ENCODE measurements around the gene PCDHGB3. TPM values are rescaled to one million over a fixed set of nuclear protein-coding genes. Genes with fewer than 3 reads are reported as not detected.
"Not testable (repeated sequence)": the region's sequence is repeated elsewhere in the genome, so short reads cannot be mapped to it uniquely, and the experiment has no call there.

PCDHGB3 gene
- total RNA-seq = 7.3 TPM
- polyA plus RNA-seq = 1.4 TPM

DNA sequence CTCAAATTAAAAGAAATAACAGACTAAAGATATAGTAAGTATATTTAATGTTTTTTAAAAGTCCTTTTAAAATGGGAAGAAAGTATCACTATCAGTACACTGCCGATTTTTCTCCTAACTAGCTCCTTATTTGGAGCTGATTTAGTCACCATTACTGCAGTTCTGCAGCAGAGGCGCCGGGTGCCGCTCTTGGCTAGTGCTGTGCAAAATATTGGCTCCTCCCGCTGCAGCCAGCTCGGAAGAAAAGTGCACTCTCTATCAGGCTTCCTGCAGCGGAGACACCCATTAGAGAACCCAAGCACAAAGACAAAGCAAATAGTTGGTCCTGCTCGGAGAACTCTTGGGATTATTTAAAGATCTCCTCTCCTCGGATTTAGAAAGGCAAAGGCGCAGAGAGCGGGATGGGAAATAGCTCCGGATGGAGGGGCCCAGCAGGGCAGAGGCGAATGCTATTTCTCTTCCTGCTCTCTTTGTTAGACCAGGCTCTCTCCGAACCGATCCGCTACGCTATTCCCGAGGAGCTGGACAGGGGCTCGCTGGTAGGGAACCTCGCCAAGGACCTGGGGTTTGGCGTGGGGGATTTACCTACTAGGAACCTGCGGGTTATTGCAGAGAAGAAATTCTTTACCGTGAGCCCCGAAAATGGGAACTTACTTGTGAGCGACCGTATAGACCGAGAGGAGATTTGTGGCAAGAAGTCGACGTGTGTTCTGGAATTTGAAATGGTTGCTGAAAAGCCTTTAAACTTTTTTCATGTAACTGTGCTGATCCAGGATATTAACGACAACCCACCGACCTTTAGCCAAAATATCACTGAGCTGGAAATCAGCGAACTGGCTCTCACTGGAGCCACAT is at the start of gene PCDHGB3:
Gene PCDHGB3, plus strand, starts transcription at position 249 of the 855 bp plus-strand sequence. Its CDS starts 153 bp downstream, at position 402.
- DNase-seq (ENCODE audit: extremely low spot score) = no peak
- 17% methylated on average over 32 of the region's 32 CpGs for WGBS
- H3K4me1 ChIP-seq (ENCODE audit: insufficient read depth) = no peaks in the 10 kb centered on the region
- no peak within 1 kb of the TSS for H3K4me3 ChIP-seq (ENCODE audit: low read depth, low read length)
- no peak within 1 kb of the TSS for H3K27ac ChIP-seq (ENCODE audit: low read depth)
- H3K36me3 ChIP-seq (ENCODE audit: insufficient read depth) = no peaks in the 10 kb centered on the region

DNA sequence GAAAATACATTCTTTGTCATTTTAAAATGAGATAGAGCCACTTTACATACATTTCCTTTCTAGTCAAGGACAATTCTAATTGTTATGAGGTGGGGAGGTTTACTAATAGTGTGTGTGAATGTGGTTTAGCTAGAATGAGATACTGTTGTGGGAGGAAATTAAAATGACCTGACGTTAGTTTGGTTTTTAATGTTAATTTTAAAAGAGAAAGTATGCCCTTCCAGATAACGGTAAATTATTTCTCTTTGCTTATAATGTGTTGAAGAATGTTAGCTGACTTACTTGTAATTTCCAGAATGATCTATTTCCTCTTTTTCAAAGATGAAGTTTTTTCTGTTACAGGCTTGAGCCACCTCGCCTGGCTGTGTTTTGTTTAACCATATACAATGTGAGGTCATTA is 47.8 kb upstream of the PCDHGB3 start:
- no peaks in the 10 kb centered on the region for H3K4me1 ChIP-seq (ENCODE audit: insufficient read depth)
- H3K4me3 ChIP-seq (ENCODE audit: low read depth, low read length) = no peak overlapping the region
- peaks cover 2% of the 10 kb centered on the region for H3K36me3 ChIP-seq (ENCODE audit: insufficient read depth)
- 87% methylated on average over 3 of the region's 3 CpGs for WGBS
- no peak overlapping the region for H3K27ac ChIP-seq (ENCODE audit: low read depth)
- DNase-seq (ENCODE audit: extremely low spot score) = no peak

DNA sequence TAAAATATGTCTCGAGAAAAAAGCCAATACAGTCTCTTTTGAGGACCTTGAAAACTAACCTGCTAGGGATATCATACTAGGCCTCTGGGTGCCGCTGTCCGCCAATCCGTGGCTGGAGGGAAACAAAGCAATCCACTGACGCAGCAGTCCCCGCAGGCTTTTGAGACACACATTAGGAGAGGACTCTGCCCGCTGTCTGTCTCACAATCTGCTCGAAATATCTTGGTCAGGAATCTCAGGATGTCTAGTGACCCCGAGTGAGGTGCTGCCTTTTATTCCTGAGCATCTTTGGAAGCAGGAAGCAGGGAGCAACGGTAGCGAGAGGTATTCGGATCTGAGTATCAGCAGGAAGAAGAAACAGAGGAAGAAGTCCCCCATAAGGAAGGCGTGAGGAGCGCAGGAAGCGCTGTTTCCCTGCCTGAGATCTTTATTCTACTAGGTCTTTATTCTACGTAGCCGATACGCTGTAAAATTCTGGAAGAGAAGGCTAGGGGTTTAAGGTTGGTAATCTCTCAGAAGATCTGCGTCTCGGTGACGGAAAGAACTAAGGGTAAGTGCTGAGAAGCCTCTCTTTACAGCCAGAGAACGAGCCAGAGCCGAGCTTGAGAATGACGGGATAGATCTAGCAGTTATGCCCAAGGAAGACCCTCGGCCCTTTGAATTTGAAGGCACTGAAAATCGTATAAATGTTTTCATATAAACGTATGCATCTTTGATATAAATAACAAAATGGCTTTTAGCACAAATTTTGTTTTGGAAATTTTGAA is 43.8 kb upstream of the PCDHGB3 start:
- no peak overlapping the region for H3K27ac ChIP-seq (ENCODE audit: low read depth)

DNA sequence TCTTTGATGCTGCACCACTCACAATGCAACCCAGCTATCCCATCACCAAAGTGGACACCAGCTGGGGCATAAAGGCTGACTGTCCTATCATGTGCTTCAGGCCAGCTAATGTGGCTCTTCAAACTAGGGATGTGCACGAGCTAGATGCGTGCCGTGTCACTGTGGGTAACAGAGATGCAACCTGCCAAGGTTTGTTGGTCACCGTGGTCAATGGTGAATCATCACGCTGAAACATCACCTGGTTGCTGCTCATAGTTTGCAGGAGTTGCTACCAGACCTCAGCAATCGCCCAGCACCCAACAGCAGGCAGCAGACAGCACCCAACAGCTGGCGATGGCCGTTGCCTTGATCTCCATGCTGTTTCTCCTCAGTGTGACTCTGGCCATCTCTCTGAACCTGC is 41.8 kb upstream of the PCDHGB3 start:
- 81% methylated on average over 8 of the region's 8 CpGs for WGBS
- no peak overlapping the region for H3K4me3 ChIP-seq (ENCODE audit: low read depth, low read length)
- H3K27ac ChIP-seq (ENCODE audit: low read depth) = no peak overlapping the region
- no peaks in the 10 kb centered on the region for H3K36me3 ChIP-seq (ENCODE audit: insufficient read depth)
- DNase-seq (ENCODE audit: extremely low spot score) = no peak
- no peaks in the 10 kb centered on the region for H3K4me1 ChIP-seq (ENCODE audit: insufficient read depth)

More for the DNA sequence above, 43.8 kb upstream of the PCDHGB3 start:
- H3K36me3 ChIP-seq (ENCODE audit: insufficient read depth) = no peaks in the 10 kb centered on the region
- DNase-seq (ENCODE audit: extremely low spot score) = no peak
- H3K4me3 ChIP-seq (ENCODE audit: low read depth, low read length) = peak overlapping the region; percentile 11
- H3K4me1 ChIP-seq (ENCODE audit: insufficient read depth) = no peaks in the 10 kb centered on the region
- WGBS = 11% methylated on average over 27 of the region's 27 CpGs

DNA sequence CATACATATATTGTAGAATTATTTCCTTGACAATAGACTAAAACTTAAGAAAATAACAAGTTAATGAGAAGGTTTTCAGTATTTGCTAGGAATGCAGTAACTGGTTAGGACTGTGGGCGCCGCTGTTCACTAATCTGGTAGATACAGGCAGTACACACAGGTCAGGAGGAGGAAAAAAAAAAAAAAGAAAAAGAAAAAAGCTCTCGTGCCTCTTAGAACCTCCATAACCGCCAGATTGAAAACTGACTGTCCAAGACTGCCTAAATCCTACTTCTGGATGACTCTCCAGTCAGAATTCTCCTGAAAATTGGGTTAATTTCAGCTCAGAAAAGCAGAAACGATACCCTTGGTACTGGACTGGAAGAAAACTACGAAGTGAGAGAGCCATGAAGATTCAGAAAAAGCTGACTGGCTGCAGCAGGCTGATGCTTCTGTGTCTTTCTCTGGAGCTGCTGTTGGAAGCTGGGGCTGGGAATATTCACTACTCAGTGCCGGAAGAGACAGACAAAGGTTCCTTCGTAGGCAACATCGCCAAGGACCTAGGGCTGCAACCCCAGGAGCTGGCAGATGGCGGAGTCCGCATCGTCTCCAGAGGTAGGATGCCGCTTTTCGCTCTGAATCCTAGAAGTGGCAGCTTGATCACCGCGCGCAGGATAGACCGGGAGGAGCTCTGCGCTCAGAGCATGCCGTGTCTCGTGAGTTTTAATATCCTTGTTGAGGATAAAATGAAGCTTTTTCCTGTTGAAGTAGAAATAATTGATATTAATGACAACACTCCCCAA is 39.6 kb upstream of the PCDHGB3 start, which contains the start of gene PCDHGA1:
Gene PCDHGA1, plus strand, starts transcription at position 216 of the 782 bp plus-strand sequence.
- DNase-seq (ENCODE audit: extremely low spot score) = no peak
- WGBS = 22% methylated on average over 21 of the region's 21 CpGs
- H3K36me3 ChIP-seq (ENCODE audit: insufficient read depth) = no peaks in the 10 kb centered on the region
- H3K27ac ChIP-seq (ENCODE audit: low read depth) = no peak within 1 kb of the TSS
- no peak within 1 kb of the TSS for H3K4me3 ChIP-seq (ENCODE audit: low read depth, low read length)
- no peaks in the 10 kb centered on the region for H3K4me1 ChIP-seq (ENCODE audit: insufficient read depth)

DNA sequence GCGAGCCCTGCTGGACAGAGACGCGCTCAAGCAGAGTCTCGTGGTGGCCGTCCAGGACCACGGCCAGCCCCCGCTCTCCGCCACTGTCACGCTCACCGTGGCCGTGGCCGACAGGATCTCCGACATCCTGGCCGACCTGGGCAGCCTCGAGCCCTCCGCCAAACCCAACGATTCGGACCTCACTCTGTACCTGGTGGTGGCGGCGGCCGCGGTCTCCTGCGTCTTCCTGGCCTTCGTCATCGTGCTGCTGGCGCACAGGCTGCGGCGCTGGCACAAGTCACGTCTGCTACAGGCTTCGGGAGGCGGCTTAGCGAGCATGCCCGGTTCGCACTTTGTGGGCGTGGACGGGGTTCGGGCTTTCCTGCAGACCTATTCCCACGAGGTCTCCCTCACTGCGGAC is 37.5 kb upstream of the PCDHGB3 start:
- H3K27ac ChIP-seq (ENCODE audit: low read depth); DNase-seq (ENCODE audit: extremely low spot score); H3K4me1 ChIP-seq (ENCODE audit: insufficient read depth); H3K36me3 ChIP-seq (ENCODE audit: insufficient read depth); H3K4me3 ChIP-seq (ENCODE audit: low read depth, low read length): not testable (repeated sequence)
- WGBS = 39% methylated on average over 39 of the region's 39 CpGs

DNA sequence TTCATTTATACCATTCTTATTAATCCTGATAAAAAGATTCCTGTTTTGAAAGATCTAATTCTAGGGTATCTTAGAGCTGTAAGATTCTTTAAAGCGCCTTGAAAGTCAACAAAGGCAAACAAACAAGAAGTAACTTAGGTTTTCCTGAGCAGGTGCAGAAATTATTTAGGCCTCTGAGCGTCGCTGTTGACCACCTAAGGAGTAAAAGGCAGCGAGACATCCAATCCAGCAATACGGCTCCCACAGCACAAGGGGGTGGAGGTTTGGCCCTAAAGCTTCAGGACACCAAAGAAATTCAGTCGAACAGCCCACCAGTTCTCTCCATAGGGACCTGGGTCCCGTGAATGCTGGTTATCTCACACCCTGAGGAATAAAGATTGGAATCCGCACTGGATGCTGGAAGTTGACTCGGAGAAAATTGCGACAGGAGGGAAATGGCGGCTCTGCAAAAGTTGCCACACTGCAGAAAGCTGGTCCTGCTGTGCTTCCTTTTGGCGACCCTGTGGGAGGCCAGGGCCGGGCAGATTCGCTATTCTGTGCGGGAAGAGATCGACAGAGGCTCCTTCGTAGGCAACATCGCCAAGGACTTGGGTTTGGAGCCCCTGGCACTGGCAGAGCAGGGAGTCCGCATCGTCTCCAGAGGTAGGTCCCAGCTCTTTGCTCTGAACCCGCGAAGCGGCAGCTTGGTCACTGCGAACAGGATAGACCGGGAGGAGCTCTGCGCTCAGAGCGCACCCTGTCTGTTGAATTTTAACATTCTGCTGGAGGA is 31.3 kb upstream of the PCDHGB3 start, which contains the start of gene PCDHGA2:
Gene PCDHGA2, plus strand, starts transcription at position 223 of the 769 bp plus-strand sequence.
- Histone ChIP-seq H3K4me3 (ENCODE audit: low read depth, low read length) (peak within 1 kb of the TSS; percentile 0), H3K4me1 (ENCODE audit: insufficient read depth) (no peaks in the 10 kb centered on the region), H3K36me3 (ENCODE audit: insufficient read depth) (no peaks in the 10 kb centered on the region), H3K27ac (ENCODE audit: low read depth) (no peak within 1 kb of the TSS)
- no peak for DNase-seq (ENCODE audit: extremely low spot score)
- 9% methylated on average over 27 of the region's 27 CpGs for WGBS

DNA sequence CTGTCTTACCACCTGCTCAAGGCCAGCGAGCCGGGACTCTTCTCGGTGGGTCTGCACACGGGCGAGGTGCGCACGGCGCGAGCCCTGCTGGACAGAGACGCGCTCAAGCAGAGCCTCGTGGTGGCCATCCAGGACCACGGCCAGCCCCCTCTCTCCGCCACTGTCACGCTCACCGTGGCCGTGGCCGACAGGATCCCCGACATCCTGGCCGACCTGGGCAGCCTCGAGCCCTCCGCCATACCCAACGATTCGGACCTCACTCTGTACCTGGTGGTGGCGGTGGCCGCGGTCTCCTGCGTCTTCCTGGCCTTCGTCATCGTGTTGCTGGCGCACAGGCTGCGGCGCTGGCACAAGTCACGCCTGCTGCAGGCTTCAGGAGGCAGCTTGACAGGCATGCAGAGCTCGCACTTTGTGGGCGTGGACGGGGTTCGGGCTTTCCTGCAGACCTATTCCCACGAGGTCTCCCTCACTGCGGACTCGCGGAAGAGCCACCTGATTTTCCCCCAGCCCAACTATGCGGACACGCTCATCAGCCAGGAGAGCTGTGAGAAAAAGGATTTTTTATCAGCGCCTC is 29.2 kb upstream of the PCDHGB3 start:
- not testable (repeated sequence) for H3K36me3 ChIP-seq (ENCODE audit: insufficient read depth); H3K4me1 ChIP-seq (ENCODE audit: insufficient read depth); H3K27ac ChIP-seq (ENCODE audit: low read depth); DNase-seq (ENCODE audit: extremely low spot score); H3K4me3 ChIP-seq (ENCODE audit: low read depth, low read length)
- 65% methylated on average over 45 of the region's 45 CpGs for WGBS

DNA sequence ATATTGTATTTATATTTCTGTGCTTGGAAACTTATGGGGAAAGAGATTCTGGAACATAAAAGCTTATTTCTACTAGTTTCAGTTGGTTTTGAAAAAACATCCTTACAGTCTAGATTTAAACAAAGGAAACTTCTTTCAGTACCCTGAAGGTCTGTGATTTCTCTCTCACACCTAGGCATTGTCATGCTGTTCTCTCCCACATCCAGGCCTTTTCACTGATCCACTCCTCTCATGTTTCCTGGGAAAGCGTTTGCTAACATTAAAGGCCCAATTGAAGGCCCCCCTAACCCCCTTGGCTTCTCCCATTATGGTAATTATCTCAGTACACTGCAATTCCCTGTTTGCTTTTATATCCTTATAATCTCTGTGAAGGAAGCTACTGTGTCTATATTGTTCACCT is 27.3 kb upstream of the PCDHGB3 start:
- no peak for DNase-seq (ENCODE audit: extremely low spot score)
- H3K36me3 ChIP-seq (ENCODE audit: insufficient read depth) = no peaks in the 10 kb centered on the region
- no peak overlapping the region for H3K4me3 ChIP-seq (ENCODE audit: low read depth, low read length)
- WGBS = 16% methylated on average over 1 of the region's 1 CpG
- no peaks in the 10 kb centered on the region for H3K4me1 ChIP-seq (ENCODE audit: insufficient read depth)
- H3K27ac ChIP-seq (ENCODE audit: low read depth) = no peak overlapping the region

DNA sequence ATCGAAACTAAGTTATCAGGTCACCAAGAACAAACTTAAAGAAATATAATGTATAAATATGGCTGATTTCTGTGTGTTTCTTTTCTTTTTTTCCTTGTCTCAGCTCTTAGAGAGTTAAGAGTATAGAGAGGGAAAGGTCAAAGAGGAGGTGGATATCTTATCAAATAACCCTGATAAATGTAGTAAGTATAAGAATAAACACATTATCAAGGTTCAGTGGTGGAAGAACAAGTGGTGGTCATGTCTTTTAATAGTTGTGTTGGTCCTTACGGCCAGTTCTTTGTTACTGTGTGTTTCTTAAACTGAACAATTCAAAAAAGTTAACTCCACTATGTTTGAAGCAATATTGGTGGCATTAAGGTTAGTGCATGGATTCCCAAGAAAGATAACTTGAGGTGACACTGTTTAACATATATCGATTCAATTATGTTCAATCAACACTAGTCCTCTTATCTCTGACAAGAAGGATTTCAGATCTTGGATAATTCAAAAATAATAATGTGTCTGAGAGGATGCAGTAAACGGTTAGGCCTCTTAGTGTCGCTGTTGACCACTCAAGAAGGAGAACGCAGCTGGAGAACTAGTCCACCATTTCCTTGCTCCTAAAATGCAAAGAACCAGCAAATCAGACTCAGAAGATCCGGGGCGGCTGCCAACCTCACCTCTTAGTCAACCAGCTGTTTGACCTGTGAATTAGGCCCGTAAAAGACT is 26.6 kb upstream of the PCDHGB3 start, which contains the start of gene PCDHGA3:
Gene PCDHGA3, plus strand, starts transcription at position 588 of the 711 bp plus-strand sequence. CDS start 205 bp downstream, outside the sequence.
- DNase-seq (ENCODE audit: extremely low spot score) = no peak
- Histone ChIP-seq H3K36me3 (ENCODE audit: insufficient read depth) (no peaks in the 10 kb centered on the region), H3K4me1 (ENCODE audit: insufficient read depth) (no peaks in the 10 kb centered on the region), H3K4me3 (ENCODE audit: low read depth, low read length) (peak within 1 kb of the TSS; percentile 30), H3K27ac (ENCODE audit: low read depth) (no peak within 1 kb of the TSS)
- 25% methylated on average over 9 of the region's 9 CpGs for WGBS

DNA sequence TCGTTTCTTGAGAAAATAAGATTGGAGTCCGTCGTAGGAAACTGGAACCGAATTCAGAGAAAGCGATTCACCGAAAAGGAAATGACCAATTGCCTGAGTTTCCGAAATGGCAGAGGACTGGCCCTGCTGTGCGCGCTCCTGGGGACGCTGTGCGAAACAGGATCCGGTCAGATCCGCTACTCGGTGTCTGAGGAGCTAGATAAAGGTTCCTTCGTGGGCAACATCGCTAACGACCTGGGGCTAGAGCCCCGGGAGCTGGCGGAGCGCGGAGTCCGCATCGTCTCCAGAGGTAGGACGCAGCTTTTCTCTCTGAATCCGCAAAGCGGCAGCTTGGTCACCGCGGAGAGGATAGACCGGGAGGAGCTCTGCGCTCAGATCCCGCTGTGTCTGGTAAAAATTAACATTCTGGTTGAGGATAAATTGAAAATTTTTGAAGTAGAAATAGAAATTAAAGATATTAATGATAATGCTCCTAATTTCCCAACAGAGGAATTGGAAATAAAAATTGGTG is 26.0 kb upstream of the PCDHGB3 start:
- Histone ChIP-seq H3K4me1 (ENCODE audit: insufficient read depth) (no peaks in the 10 kb centered on the region), H3K36me3 (ENCODE audit: insufficient read depth) (no peaks in the 10 kb centered on the region), H3K27ac (ENCODE audit: low read depth) (no peak overlapping the region), H3K4me3 (ENCODE audit: low read depth, low read length) (peak overlapping the region; percentile 30)
- 21% methylated on average over 31 of the region's 31 CpGs for WGBS
- no peak for DNase-seq (ENCODE audit: extremely low spot score)

DNA sequence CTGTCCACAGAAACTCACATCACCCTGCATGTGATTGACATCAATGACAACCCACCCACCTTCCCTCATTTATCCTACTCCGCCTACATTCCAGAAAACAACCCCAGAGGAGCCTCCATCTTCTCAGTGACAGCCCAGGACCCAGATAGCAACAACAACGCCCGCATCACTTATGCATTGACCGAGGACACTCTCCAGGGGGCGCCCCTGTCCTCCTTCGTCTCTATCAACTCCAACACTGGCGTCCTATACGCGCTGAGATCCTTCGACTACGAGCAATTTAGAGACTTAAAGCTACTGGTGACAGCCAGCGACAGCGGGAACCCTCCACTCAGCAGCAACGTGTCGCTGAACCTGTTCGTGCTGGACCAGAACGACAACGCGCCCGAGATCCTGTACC is 24.7 kb upstream of the PCDHGB3 start:
- H3K36me3 ChIP-seq (ENCODE audit: insufficient read depth) = no peaks in the 10 kb centered on the region
- H3K4me3 ChIP-seq (ENCODE audit: low read depth, low read length) = no peak overlapping the region
- no peaks in the 10 kb centered on the region for H3K4me1 ChIP-seq (ENCODE audit: insufficient read depth)
- no peak for DNase-seq (ENCODE audit: extremely low spot score)
- H3K27ac ChIP-seq (ENCODE audit: low read depth) = no peak overlapping the region
- 34% methylated on average over 20 of the region's 20 CpGs for WGBS

Data from urinary bladder (tissue), 4 donors.